Upper lobe of right lung (tissue), 1 donor: ENCODE measurements around the gene SAMD4B. TPM values are rescaled to one million over a fixed set of nuclear protein-coding genes. Genes with fewer than 3 reads are reported as not detected.
"Not testable (repeated sequence)": the region's sequence is repeated elsewhere in the genome, so short reads cannot be mapped to it uniquely, and the experiment has no call there.

Experiments
- ATAC-seq: fragments of 200-7000 bp; cut with Tn5 transposase; one replicate; pipeline ENCODE4 v1.9.1; 2020; ENCODE audit warnings: mild to moderate bottlenecking, moderate library complexity
- DNase-seq: peaks from one replicate; pipeline ENCODE4 v3.0.0-alpha.2; 2020
- H3K27ac ChIP-seq: fragments of 200-600 bp; one replicate; pipeline ENCODE4 v1.8.0; 2022
- H3K27me3 ChIP-seq: fragments of 200-600 bp; one replicate; pipeline ENCODE4 v1.8.0; 2022; ENCODE audit warnings: mild to moderate bottlenecking
- H3K36me3 ChIP-seq: fragments of 200-600 bp; one replicate; pipeline ENCODE4 v1.8.0; 2022
- H3K4me1 ChIP-seq: fragments of 200-600 bp; one replicate; pipeline ENCODE4 v1.8.0; 2022
- H3K4me3 ChIP-seq: fragments of 200-600 bp; one replicate; pipeline ENCODE4 v1.8.0; 2022; ENCODE audit warnings: mild to moderate bottlenecking
- H3K9me3 ChIP-seq: fragments of 200-600 bp; one replicate; pipeline ENCODE4 v1.8.0; 2022
- CTCF ChIP-seq: fragments of 200-600 bp; IDR thresholded peaks from one replicate; pipeline ENCODE4 v1.8.0; 2022; ENCODE audit warnings: antibody characterized with exemption
- intact Hi-C: fragments of 100-400 bp; cut with DNase I; formaldehyde crosslinking; loops from one replicate; pipeline ENCODE4 v1.11.0; 2022
- total RNA-seq: library from RNA; stranded (reverse); fragmentation: NEBNext Ultra II Directional; extraction: Animal tissue kit (Norgen Biotek cat#: 25700); gene quantifications from one replicate; pipeline ENCODE4 v1.2.1, GENCODE V29; 2021
- donor health status: DM: no; HTN: yes; CAD: no; lungs with severe emphysema.

SAMD4B gene
- total RNA-seq, 1 donor from 2014 or later = 81.2 TPM

- Histone ChIP-seq H3K36me3 (no peaks in the 10 kb centered on the region), H3K27me3 (no peaks in the 10 kb centered on the region), H3K4me1 (peaks cover 32% of the 10 kb centered on the region), H3K27ac (peak overlapping the region; percentile 88), H3K9me3 (no peaks in the 10 kb centered on the region), H3K4me3 (peak overlapping the region; percentile 68)
- no peak for DNase-seq
- intact Hi-C loops = no loop called here
- no peak for TF ChIP-seq CTCF
- no peak for ATAC-seq
Observed at GRCh38 chr19:39336483-39336882, 5.7 kb upstream of the SAMD4B start.

- DNase-seq (no peak), ATAC-seq (no peak)
- Histone ChIP-seq H3K27me3 (no peaks in the 10 kb centered on the region), H3K9me3 (no peaks in the 10 kb centered on the region), H3K36me3 (no peaks in the 10 kb centered on the region), H3K4me1 (peaks cover 33% of the 10 kb centered on the region), H3K27ac (no peak overlapping the region), H3K4me3 (no peak overlapping the region)
- no peak for TF ChIP-seq CTCF
- intact Hi-C loops = no loop called here
Observed at GRCh38 chr19:39339674-39340073, 2.5 kb upstream of the SAMD4B start.

- ATAC-seq, H3K4me3 ChIP-seq, intact Hi-C loops, H3K27ac ChIP-seq, H3K27me3 ChIP-seq, H3K9me3 ChIP-seq, DNase-seq, H3K36me3 ChIP-seq: not testable (repeated sequence)
- H3K4me1 ChIP-seq = peaks cover 35% of the 10 kb centered on the region
Observed at GRCh38 chr19:39340156-39340555, 2.1 kb upstream of the SAMD4B start.

- ATAC-seq (peak; percentile 1), DNase-seq (no peak)
- no peaks in the 10 kb centered on the region for H3K27me3 ChIP-seq
- no peak for TF ChIP-seq CTCF
- H3K27ac ChIP-seq = peak overlapping the region; percentile 89
- no peaks in the 10 kb centered on the region for H3K36me3 ChIP-seq
- H3K4me1 ChIP-seq = peaks cover 44% of the 10 kb centered on the region
- H3K9me3 ChIP-seq = no peaks in the 10 kb centered on the region
- intact Hi-C loops = no loop called here
- H3K4me3 ChIP-seq = peak overlapping the region; percentile 80
Observed at GRCh38 chr19:39341129-39341718, 997 bp upstream of the SAMD4B start.

- ATAC-seq = no peak
- Histone ChIP-seq H3K27ac (peak overlapping the region; percentile 77), H3K9me3 (no peaks in the 10 kb centered on the region), H3K27me3 (no peaks in the 10 kb centered on the region), H3K36me3 (peaks cover 8% of the 10 kb centered on the region), H3K4me1 (peaks cover 39% of the 10 kb centered on the region), H3K4me3 (peak overlapping the region; percentile 73)
- intact Hi-C loops = no loop called here
- peak; percentile 72 for DNase-seq
- TF ChIP-seq CTCF = no peak
Observed at GRCh38 chr19:39342647-39343305, 555 bp downstream of the SAMD4B start.

- H3K4me1 ChIP-seq = peaks cover 29% of the 10 kb centered on the region
- intact Hi-C loops = no loop called here
- DNase-seq = no peak
Observed at GRCh38 chr19:39345956-39346355, 3.7 kb downstream of the SAMD4B start.

More at GRCh38 chr19:39345956-39346355, 3.7 kb downstream of the SAMD4B start:
- no peak overlapping the region for H3K27ac ChIP-seq
- H3K27me3 ChIP-seq = no peaks in the 10 kb centered on the region
- H3K4me3 ChIP-seq = no peak overlapping the region
- H3K36me3 ChIP-seq = peaks cover 14% of the 10 kb centered on the region
- ATAC-seq = no peak
- no peaks in the 10 kb centered on the region for H3K9me3 ChIP-seq
- TF ChIP-seq CTCF = no peak
